ENCODE measurements around the gene DLD.

DNA sequence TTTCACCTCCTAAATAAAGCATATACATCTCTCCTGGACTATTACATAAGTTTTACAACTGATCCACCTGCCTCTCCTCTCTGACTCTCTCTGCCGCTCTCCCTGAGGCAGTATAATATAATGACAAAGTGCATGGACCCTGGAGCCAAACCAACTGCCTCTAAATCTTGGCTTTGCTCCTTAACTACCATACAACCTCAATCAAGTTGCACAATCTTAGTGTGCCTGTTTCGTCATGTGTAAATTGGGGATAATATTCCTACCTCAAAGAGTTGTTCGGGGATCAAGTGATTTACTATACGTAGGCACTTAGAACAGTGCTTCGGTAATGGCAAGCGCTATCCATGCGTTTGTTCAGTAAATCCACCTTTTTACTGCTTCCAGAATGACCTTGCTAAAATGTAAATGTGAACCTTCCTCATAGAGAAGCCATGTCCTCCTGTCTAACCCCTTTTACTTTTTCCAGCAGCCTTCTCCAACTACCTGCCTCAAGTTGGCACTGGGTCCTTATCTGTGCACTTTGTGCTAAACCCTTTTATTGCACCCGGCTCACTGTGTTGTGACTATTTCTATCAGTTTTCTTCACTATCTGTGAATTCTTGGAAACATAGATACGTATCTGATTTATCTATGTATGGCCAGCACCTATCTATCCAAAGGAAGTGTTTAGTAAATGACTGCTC lies 30.6 kb upstream of the DLD start:
- TF ChIP-seq, protein P1, sequence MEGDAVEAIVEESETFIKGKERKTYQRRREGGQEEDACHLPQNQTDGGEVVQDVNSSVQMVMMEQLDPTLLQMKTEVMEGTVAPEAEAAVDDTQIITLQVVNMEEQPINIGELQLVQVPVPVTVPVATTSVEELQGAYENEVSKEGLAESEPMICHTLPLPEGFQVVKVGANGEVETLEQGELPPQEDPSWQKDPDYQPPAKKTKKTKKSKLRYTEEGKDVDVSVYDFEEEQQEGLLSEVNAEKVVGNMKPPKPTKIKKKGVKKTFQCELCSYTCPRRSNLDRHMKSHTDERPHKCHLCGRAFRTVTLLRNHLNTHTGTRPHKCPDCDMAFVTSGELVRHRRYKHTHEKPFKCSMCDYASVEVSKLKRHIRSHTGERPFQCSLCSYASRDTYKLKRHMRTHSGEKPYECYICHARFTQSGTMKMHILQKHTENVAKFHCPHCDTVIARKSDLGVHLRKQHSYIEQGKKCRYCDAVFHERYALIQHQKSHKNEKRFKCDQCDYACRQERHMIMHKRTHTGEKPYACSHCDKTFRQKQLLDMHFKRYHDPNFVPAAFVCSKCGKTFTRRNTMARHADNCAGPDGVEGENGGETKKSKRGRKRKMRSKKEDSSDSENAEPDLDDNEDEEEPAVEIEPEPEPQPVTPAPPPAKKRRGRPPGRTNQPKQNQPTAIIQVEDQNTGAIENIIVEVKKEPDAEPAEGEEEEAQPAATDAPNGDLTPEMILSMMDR (IDR thresholded peaks at IDR 0.05) = no peak
- TF ChIP-seq POLR2A (IDR thresholded peaks at IDR 0.05) (no peak), POLR2AphosphoS5 (IDR thresholded peaks at IDR 0.05) (peak; percentile 55)
